OCI-LY1 (cell line): ENCODE data around the gene TM4SF1.

Source experiments
- H2AFZ ChIP-seq: fragments of 200-600 bp; sonication (generic), shearing (Covaris generic); 2 replicates; pipeline ENCODE4 v1.6.0; 2014; ENCODE audit warnings: antibody characterized with exemption, mild to moderate bottlenecking, low read length
- H3F3A ChIP-seq: fragments of 200-600 bp; sonication (generic), shearing (Covaris generic); 2 replicates; pipeline ENCODE4 v1.6.0; 2014; ENCODE audit warnings: mild to moderate bottlenecking, antibody characterized with exemption, low read length, moderate library complexity; ENCODE audit not compliant: insufficient read depth
- H3K27ac ChIP-seq: fragments of 200-600 bp; sonication (generic); 2 replicates; pipeline ENCODE4 v1.5.1; 2014; ENCODE audit warnings: low read length, mixed run types, mild to moderate bottlenecking, low read depth; ENCODE audit not compliant: poor library complexity, severe bottlenecking
- H3K27me3 ChIP-seq: fragments of 200-600 bp; sonication (generic); 2 replicates; pipeline ENCODE4 v1.6.0; 2014; ENCODE audit warnings: antibody characterized with exemption, mild to moderate bottlenecking, low read length, moderate library complexity; ENCODE audit not compliant: insufficient read depth
- H3K36me3 ChIP-seq: fragments of 200-600 bp; sonication (generic); 2 replicates; pipeline ENCODE4 v1.6.1; 2014; ENCODE audit warnings: mild to moderate bottlenecking, antibody characterized with exemption, low read length, moderate library complexity, mixed read lengths; ENCODE audit not compliant: insufficient read depth
- H3K4me1 ChIP-seq: fragments of 200-600 bp; sonication (generic); 2 replicates; pipeline ENCODE4 v1.5.1; 2014; ENCODE audit warnings: mild to moderate bottlenecking, low read length, moderate library complexity; ENCODE audit not compliant: insufficient read depth, severe bottlenecking
- H3K4me2 ChIP-seq: fragments of 200-600 bp; sonication (generic), shearing (Covaris generic); 2 replicates; pipeline ENCODE4 v1.6.1; 2014; ENCODE audit warnings: low read length
- H3K4me3 ChIP-seq: fragments of 200-600 bp; sonication (generic); 2 replicates; pipeline ENCODE4 v1.5.1; 2014; ENCODE audit warnings: low read length, low read depth, mild to moderate bottlenecking, mixed read lengths; ENCODE audit not compliant: poor library complexity, severe bottlenecking
- H3K79me2 ChIP-seq: fragments of 200-600 bp; shearing (Covaris generic); 2 replicates; pipeline ENCODE4 v1.6.1; 2016; ENCODE audit warnings: mixed run types, low read length, mixed read lengths; ENCODE audit not compliant: insufficient read depth
- H3K9ac ChIP-seq: fragments of 200-600 bp; sonication (generic), shearing (Covaris generic); 2 replicates; pipeline ENCODE4 v1.6.1; 2014; ENCODE audit warnings: mild to moderate bottlenecking, low read length, mixed read lengths
- H3K9me2 ChIP-seq: fragments of 200-600 bp; sonication (generic), shearing (Covaris generic); 2 replicates; pipeline ENCODE4 v1.6.1; 2014; ENCODE audit warnings: low read depth, mild to moderate bottlenecking, low read length, mixed read lengths
- H3K9me3 ChIP-seq: fragments of 200-600 bp; shearing (Covaris generic); 2 replicates; pipeline ENCODE4 v1.6.1; 2014; ENCODE audit warnings: low read length, mixed read lengths
- H4K20me1 ChIP-seq: fragments of 200-600 bp; sonication (generic), shearing (Covaris generic); 2 replicates; pipeline ENCODE4 v1.6.0; 2016; ENCODE audit warnings: mild to moderate bottlenecking, low read length; ENCODE audit not compliant: insufficient read depth
- EZH2 ChIP-seq: fragments of 200-600 bp; sonication (generic), shearing (Covaris generic); IDR thresholded peaks from 2 replicates; pipeline ENCODE4 v1.8.0; 2017; ENCODE audit warnings: borderline replicate concordance, mixed run types, mild to moderate bottlenecking, antibody characterized with exemption, low read length, moderate library complexity, mixed read lengths
- TF ChIP-seq, protein P1 (sequence below): fragments of 200-600 bp; sonication (generic), shearing (Covaris generic); IDR thresholded peaks from 2 replicates; pipeline ENCODE4 v1.5.1; 2017; ENCODE audit warnings: mild to moderate bottlenecking, antibody characterized with exemption, low read length, moderate library complexity, mixed read lengths

The TM4SF1 gene

DNA sequence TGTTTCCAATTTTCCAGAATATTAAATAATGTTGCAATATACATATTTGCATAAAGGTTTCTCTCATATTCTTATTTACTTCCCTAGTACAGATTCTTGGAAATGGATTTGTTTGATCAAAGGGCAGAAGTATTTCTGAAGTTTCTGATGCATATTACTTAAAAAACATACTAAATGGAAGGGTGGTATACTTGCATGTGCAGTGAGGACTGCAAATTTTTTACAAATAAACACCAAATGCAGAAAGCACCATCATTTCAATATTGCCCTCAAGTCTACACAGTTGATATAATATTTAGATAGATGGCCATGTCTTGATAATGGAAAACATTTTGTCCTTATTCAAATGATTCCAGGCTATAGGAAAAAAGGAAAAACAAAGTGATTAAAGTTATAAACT lies 56.3 kb downstream of the TM4SF1 start:
- TF ChIP-seq EZH2 = no peak
- TF ChIP-seq, protein P1, sequence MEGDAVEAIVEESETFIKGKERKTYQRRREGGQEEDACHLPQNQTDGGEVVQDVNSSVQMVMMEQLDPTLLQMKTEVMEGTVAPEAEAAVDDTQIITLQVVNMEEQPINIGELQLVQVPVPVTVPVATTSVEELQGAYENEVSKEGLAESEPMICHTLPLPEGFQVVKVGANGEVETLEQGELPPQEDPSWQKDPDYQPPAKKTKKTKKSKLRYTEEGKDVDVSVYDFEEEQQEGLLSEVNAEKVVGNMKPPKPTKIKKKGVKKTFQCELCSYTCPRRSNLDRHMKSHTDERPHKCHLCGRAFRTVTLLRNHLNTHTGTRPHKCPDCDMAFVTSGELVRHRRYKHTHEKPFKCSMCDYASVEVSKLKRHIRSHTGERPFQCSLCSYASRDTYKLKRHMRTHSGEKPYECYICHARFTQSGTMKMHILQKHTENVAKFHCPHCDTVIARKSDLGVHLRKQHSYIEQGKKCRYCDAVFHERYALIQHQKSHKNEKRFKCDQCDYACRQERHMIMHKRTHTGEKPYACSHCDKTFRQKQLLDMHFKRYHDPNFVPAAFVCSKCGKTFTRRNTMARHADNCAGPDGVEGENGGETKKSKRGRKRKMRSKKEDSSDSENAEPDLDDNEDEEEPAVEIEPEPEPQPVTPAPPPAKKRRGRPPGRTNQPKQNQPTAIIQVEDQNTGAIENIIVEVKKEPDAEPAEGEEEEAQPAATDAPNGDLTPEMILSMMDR = no peak
- no peak overlapping the region for H3K27ac ChIP-seq

DNA sequence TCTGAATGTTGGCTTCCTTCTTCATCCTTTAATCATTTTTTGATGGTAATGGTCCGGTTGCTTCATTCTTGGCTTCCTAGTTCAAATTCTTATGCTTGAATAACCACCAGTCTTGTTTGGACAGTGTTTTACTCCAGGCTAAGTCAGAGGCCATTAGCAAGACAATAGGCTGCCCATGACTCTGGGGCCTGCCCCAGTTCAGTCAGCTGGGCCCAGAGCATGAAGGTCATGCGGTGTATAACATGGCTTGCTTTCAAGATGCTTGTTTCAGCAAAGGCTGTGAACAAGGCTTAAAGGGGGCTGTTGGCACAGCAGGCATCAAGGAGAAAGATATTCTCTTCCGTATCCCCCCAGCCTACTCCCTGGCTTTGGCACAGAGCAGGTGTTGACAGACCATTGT lies 57.7 kb downstream of the TM4SF1 start:
- H3K27me3 ChIP-seq = no peaks in the 10 kb centered on the region; the same call in 1 of the 2 replicates
- H3K4me1 ChIP-seq = no peaks in the 10 kb centered on the region
- H3K4me2 ChIP-seq = no peak overlapping the region
- no peak overlapping the region for H3K9ac ChIP-seq
- no peaks in the 10 kb centered on the region for H3F3A ChIP-seq
- H4K20me1 ChIP-seq = no peaks in the 10 kb centered on the region
- no peaks in the 10 kb centered on the region for H3K9me2 ChIP-seq
- TF ChIP-seq, protein P1 = no peak
- TF ChIP-seq EZH2 = no peak
- H3K36me3 ChIP-seq = no peaks in the 10 kb centered on the region
- H2AFZ ChIP-seq = no peak overlapping the region
- H3K79me2 ChIP-seq = no peaks in the 10 kb centered on the region
- H3K9me3 ChIP-seq = no peaks in the 10 kb centered on the region
- no peak overlapping the region for H3K27ac ChIP-seq
- no peak overlapping the region for H3K4me3 ChIP-seq

More for the DNA sequence above, 56.3 kb downstream of the TM4SF1 start:
- Histone ChIP-seq H3K9ac (no peak overlapping the region), H3K27me3 (no peaks in the 10 kb centered on the region), H3K9me3 (no peaks in the 10 kb centered on the region), H3K4me3 (no peak overlapping the region), H3K4me1 (no peaks in the 10 kb centered on the region), H3F3A (no peaks in the 10 kb centered on the region), H3K36me3 (no peaks in the 10 kb centered on the region), H2AFZ (no peak overlapping the region), H4K20me1 (no peaks in the 10 kb centered on the region), H3K79me2 (no peaks in the 10 kb centered on the region), H3K4me2 (no peak overlapping the region), H3K9me2 (no peaks in the 10 kb centered on the region)
